Measurements from ENCODE around the gene UCMA.
A peak's percentile ranks its signal among the peaks of the same experiment; 100 is the strongest.
"Not testable (repeated sequence)": the region's sequence is repeated elsewhere in the genome, so short reads cannot be mapped to it uniquely, and the experiment has no call there.

Gene UCMA, protein sequence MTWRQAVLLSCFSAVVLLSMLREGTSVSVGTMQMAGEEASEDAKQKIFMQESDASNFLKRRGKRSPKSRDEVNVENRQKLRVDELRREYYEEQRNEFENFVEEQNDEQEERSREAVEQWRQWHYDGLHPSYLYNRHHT

GRCh38 chr10:13234172-13234571, at the start of gene UCMA:
Gene UCMA (minus strand): TSS chr10:13234374. CDS start chr10:13234258, 116 bp downstream.
- no peak for DNase-seq
- in situ Hi-C loops (cut with MboI; ENCODE audit: low pct_unique_long_range_greater_than_20kb, low sequenced_read_pairs), result no loop called here

GRCh38 chr10:13282348-13282747, 48.2 kb upstream of the UCMA start:
- DNase-seq; in situ Hi-C loops (cut with MboI; ENCODE audit: low pct_unique_long_range_greater_than_20kb, low sequenced_read_pairs): not testable (repeated sequence)

DNA sequence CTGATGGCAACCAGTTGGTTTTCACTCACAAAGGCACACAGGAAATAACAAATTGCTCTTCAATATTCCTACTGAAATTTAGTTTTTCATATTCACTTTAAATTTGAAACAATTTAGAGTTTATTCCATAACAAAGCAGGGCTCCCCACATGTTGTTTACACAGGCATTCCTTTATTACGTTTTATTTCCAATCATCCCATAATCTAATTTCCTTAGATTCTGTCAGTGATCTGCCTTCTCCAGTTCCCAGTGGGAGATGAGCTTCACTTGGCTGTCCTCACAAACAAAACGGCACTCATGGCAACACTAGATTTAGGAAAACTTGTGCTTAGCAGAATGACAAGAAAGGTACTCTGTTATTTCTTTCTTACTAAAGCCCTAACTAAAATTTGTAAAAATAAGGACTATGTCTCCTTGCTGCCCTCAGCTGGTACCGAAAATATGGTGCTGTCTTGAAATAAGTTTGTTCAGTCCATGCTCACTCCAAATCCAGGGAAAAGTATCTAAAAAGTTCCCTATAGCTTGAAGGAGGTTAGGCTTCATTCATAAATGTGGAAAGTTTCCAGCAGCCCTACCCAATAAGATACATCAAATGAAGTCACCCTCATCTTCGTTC, 42.7 kb upstream of the UCMA start:
- no peak for DNase-seq
- in situ Hi-C loops (cut with MboI; ENCODE audit: low pct_unique_long_range_greater_than_20kb, low sequenced_read_pairs), result no loop called here

DNA sequence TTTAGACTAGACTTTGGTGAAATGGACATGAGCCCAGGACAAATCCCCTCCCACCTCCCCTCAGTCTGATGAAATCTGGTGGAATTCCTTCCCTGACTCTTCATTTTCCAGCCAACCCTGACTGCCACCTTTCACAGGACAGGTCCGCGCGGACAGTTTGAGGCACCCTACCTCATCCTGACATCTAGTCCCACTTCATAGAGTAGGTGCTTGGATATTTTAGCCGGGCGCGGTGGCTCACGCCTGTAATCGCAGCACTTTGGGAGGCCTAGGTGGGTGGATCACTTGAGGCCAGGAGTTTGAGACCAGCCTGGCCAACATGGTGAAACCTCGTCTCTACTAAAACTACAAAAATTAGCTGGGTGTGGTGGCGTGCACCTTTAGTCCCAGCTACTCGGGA, 42.0 kb upstream of the UCMA start:
- in situ Hi-C loops (cut with MboI; ENCODE audit: low pct_unique_long_range_greater_than_20kb, low sequenced_read_pairs); DNase-seq: not testable (repeated sequence)

DNA sequence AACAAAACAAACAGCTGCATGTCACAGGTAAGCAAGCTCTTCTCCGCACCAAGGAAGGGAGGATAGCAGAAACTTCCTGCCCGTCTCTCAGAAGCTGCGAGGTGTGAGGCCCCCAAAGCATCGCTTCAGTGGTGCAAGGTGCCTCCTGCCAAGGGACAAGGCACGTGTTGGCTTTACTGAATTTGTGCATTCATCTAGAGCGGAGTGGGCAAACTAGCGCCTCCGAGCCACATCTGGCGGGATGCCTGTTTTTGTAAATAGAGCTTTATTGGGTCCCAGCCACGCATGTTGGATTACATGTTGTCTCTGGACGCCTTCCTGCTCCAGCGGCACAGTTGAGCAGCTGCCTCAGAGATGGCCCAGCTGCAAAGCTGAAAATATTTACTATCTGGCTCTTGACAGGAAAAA, 38.0 kb upstream of the UCMA start:
- in situ Hi-C loops (cut with MboI; ENCODE audit: low pct_unique_long_range_greater_than_20kb, low sequenced_read_pairs), result no loop called here
- DNase-seq, result no peak

GRCh38 chr10:13271552-13272163, 37.5 kb upstream of the UCMA start:
- DNase-seq, result peak; percentile 63
- in situ Hi-C loops (cut with MboI; ENCODE audit: low pct_unique_long_range_greater_than_20kb, low sequenced_read_pairs), result no loop called here

- DNase-seq, result no peak
- in situ Hi-C loops (cut with MboI; ENCODE audit: low pct_unique_long_range_greater_than_20kb, low sequenced_read_pairs), result no loop called here
Measured at GRCh38 chr10:13270877-13271551, 36.8 kb upstream of the UCMA start.

- peak; percentile 35 for DNase-seq
- in situ Hi-C loops (cut with MboI; ENCODE audit: low pct_unique_long_range_greater_than_20kb, low sequenced_read_pairs), result no loop called here
Measured at GRCh38 chr10:13268841-13269240, 34.7 kb upstream of the UCMA start.

DNA sequence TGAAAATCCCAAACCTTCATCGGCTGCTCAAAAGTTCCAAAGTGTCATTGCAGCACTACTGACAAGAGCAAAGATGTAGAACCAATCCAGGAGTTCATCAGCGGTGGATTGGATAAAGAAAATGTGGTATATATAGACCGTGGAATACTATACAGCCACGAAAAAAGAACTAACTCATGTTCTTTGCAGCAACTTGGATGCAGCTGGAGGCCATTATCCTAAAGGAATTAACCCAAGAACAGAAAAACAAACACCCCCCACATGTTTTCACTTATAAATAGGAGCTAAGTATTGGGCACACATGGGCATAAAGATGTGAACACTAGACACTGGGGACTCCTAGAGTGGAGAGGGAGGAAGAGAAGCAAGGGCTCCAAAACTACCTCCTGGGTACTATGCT, 34.1 kb upstream of the UCMA start:
- DNase-seq, result no peak
- in situ Hi-C loops (cut with MboI; ENCODE audit: low pct_unique_long_range_greater_than_20kb, low sequenced_read_pairs), result no loop called here

GRCh38 chr10:13263591-13263990, 29.4 kb upstream of the UCMA start:
- DNase-seq, result no peak
- in situ Hi-C loops (cut with MboI; ENCODE audit: low pct_unique_long_range_greater_than_20kb, low sequenced_read_pairs), result no loop called here

DNA sequence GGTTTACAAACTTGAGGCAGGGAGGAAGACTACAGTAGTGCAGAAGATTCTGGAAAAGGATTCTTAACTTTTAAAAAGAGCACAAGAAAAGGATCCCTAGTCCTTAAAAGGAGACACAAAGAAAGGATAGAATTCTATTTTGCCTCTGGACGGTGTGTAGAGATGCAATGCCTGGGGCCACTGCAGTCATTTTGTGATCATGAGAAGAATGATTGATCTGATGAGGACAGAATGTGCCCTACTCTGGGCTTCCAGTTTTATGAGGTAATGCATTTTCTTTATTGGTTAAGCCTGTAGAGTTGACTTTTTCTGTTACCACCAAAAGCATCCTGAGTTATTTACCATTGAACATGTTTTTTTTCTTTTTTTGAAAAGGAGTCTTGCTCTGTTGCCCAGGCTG, 28.3 kb upstream of the UCMA start:
- in situ Hi-C loops (cut with MboI; ENCODE audit: low pct_unique_long_range_greater_than_20kb, low sequenced_read_pairs), result no loop called here
- no peak for DNase-seq

GRCh38 chr10:13257621-13258140, 23.5 kb upstream of the UCMA start:
- no peak for DNase-seq
- in situ Hi-C loops (cut with MboI; ENCODE audit: low pct_unique_long_range_greater_than_20kb, low sequenced_read_pairs), result no loop called here

GRCh38 chr10:13256627-13257026, 22.5 kb upstream of the UCMA start:
- in situ Hi-C loops (cut with MboI; ENCODE audit: low pct_unique_long_range_greater_than_20kb, low sequenced_read_pairs), result no loop called here
- DNase-seq, result no peak

- no peak for DNase-seq
- in situ Hi-C loops (cut with MboI; ENCODE audit: low pct_unique_long_range_greater_than_20kb, low sequenced_read_pairs), result no loop called here
Measured at GRCh38 chr10:13253726-13254125, 19.6 kb upstream of the UCMA start.

DNA sequence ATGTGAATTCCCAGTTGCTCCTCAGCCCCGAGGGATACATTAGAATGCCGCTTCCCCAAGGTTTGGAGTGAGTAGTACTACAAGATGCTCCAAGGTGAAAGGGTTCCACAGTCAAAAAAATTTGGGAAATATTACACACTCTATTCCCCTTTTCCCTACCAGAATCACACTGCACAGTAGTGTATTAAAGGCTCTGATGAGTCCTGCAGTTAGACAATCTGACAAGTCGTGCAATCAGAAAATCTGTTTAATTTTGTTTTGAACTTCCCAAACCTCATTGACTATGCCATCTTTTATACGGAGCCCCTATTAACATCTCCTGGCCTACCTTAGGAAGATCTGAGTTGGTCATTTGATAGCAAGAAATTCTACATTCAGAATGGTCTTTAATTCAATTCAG, 13.6 kb upstream of the UCMA start:
- DNase-seq, result no peak
- in situ Hi-C loops (cut with MboI; ENCODE audit: low pct_unique_long_range_greater_than_20kb, low sequenced_read_pairs), result no loop called here

DNA sequence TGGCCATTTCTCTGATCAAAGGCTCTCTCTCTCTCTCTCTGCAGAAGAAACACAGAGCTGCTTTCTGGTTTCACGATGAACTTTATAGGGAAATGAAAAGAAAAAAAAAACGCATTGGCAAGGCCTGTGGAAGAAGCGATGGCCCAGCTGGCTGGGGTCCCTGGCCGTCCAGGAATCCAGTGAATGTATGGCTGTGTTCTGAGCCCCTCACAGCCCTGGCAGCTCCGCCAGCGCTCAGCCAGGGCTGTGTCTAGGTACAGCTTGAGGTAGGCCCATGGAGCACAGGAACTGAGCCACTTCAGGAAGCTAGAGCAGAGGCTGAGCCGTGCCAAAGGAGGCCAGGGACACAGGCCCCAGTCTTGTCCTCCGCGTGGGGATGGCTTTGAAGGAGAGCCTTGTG, 13.1 kb upstream of the UCMA start:
- in situ Hi-C loops (cut with MboI; ENCODE audit: low pct_unique_long_range_greater_than_20kb, low sequenced_read_pairs), result no loop called here
- DNase-seq, result no peak

GRCh38 chr10:13242260-13242659, 8.1 kb upstream of the UCMA start:
- DNase-seq; in situ Hi-C loops (cut with MboI; ENCODE audit: low pct_unique_long_range_greater_than_20kb, low sequenced_read_pairs): not testable (repeated sequence)

GRCh38 chr10:13241613-13242012, 7.4 kb upstream of the UCMA start:
- in situ Hi-C loops (cut with MboI; ENCODE audit: low pct_unique_long_range_greater_than_20kb, low sequenced_read_pairs), result no loop called here

GRCh38 chr10:13239923-13240322, 5.7 kb upstream of the UCMA start:
- DNase-seq, result no peak
- in situ Hi-C loops (cut with MboI; ENCODE audit: low pct_unique_long_range_greater_than_20kb, low sequenced_read_pairs), result no loop called here

More at GRCh38 chr10:13241613-13242012, 7.4 kb upstream of the UCMA start:
- no peak for DNase-seq

All from KBM-7 (cell line).